ENCODE data around the gene BLVRA.
"Not testable (repeated sequence)": the region's sequence is repeated elsewhere in the genome, so short reads cannot be mapped to it uniquely, and the experiment has no call there.

Gene BLVRA, protein sequence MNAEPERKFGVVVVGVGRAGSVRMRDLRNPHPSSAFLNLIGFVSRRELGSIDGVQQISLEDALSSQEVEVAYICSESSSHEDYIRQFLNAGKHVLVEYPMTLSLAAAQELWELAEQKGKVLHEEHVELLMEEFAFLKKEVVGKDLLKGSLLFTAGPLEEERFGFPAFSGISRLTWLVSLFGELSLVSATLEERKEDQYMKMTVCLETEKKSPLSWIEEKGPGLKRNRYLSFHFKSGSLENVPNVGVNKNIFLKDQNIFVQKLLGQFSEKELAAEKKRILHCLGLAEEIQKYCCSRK

DNA sequence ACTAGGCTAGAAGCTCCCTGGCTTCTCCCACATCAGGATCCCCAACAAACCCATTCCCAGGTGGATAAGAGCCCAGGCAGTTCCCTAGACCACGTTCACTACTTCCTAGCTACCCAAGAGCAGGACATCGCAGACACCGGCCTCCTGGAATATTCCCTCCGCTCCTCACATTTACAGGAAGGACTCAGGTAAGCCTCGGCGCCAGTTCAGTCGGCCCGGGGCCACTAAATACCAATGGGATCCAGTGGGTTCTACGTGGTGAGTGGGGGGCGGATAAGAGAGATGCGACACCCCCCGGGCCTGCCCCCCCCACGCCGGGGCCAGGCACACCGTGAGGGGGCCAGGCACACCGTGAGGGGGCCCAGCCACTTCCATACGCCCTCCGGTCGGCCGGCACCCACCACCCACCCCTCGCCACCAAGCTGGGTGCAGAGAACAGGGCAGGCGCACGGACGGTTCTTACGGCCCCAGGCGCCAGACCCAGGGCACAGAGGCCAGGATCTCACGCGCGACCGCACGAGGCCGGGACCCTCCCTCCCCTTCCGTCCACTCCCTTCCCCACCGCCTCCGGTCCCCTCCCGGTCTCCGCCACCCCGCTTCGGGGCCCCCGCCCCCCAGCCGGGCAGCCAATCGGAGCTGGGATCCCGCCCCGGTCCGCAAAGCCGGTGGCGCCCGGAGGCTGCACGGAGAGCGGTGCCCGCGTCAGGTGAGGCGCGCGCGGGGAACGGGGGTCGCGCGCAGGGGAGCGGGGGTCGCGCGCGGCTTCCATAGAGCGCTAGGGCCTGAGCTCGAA lies at the start of gene BLVRA:
BLVRA (plus strand) TSS at position 652 of the 793 bp plus-strand sequence. CDS start 12,479 bp downstream, outside the sequence.
- DNase-seq: peak; percentile 69 to 77

DNA sequence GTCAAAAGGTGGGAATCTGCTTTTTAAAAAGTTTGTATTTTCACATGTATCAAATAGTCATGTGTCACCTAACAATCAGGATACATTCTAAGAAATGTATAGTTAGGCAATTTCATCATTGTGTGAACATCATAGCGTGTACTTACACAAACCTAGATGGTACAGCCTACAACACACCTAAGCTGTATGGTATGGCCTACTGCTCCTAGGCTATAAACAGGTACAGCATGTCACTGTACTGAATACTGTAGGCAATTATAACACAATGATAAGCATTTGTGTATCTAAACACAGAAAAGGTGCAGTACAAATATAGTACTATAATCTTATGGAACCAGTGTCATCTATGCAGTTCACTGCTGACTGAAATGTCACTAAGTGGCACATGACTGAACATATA lies 47.0 kb upstream of the BLVRA start:
- no peak for DNase-seq

DNA sequence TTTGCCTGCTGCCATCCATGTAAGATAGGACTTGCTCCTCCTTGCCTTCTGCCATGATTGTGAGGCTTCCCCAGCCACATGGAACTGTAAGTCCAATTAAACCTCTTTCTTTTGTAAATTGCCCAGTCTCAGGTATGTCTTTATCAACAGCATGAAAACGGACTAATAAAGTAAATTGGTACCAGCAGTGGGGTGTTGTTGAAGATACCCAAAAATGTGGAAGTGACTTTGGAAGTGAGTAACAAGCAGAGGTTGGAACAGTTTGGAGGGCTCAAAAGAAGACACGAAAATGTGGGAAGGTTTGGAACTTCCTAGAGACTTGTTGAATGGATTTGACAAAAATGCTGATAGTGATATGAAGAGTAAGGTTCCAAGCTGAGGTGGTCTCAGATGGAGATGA lies 42.5 kb upstream of the BLVRA start:
- DNase-seq: not testable (repeated sequence)

DNA sequence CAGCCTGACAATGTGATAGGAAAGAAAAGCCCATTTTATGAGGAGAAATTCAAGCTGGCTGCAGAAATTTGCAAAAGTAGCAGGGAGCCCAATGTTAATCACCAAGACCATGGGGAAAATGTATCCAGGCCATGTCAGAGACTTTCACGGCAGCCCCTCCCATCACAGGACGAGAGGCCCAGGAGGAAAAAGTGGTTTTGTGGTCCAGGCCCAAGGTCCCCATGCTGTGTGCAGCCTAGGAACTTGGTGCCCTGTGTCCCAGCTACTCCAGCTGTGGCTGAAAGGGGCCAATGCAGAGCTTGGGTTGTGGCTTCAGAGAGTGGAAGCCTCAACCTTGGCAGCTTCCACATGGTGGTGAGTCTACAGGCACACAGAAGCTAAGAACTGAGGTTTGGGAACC lies 41.9 kb upstream of the BLVRA start:
- DNase-seq: no peak

DNA sequence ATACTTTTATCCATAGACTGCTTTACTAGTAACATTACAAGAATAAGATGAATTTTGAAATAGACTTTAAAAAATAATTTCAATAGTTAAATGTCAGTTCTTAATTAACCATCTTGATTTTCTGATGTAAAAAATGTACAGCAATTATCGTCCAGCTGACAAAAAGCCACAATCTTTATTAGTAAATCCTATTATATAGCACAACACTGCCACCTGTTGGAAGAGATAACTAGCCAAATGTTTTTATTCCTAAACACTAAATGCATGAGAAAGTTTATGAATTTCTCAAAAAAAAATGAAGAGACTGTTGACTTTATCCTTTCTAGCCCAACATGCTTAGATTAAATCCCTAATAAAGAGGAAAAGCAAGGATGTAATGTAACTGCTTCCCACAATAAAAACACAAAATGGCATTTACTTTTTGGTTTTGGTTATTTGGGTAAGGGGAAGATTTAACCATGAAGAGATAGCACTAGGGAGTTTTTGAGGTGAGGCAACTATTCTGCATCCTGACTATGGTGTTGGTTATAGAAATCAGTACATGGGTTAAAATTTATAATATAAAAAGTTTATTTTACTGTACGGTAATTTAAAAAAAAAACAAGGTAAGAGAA lies 37.2 kb upstream of the BLVRA start:
- DNase-seq: no peak

DNA sequence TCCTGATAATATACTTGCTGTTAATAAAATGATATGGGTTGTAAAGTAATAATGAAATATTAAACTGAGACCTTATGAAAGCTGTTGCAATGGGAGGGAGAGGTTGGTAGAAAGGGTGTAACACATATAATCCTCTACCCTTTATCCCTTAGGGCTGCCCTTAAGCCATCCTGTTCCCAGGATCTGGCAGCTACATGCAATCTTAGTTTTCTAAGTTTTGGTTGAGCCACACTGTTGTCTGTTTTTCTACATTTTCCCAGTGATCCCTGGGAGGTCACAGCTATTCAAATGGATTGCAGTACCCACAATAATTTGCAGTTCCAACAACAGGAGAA lies 35.5 kb upstream of the BLVRA start:
- DNase-seq: no peak

DNA sequence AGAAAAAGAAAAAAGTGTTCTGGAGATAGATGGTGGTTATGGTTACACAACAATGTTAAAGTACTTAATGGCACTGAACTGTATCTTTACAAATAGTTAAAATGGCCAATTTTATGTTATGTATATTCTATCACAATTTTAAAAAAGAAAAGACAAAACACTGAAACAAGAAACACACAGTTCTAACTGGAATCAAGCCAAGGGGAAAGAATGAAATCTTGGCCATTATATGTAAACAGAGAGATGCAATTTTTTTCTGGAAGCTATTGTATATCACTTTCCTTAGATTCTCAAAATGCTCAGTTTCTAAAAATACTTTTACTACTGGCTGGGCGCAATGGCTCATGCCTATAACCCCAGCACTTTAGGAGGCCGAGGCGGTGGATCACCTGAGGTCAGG lies 33.2 kb upstream of the BLVRA start:
- DNase-seq: no peak

DNA sequence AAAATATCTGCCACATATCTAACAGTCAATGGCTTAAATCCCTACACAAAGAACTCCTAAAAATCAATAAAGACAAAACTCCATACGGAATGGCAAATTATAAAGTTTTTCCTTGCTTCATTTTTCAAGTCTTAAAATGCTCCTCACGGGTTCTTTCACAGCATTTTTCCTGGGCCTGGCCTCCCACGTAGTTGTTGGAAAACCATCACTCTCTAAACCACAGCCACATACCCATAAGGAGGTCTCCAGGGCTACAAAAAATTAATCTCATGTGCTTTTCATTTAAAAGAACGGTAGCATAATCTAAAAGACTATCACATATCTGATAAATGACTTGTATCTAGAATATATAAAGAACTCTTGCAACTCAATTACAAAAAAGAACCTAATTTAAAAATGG lies 32.0 kb upstream of the BLVRA start:
- no peak for DNase-seq

DNA sequence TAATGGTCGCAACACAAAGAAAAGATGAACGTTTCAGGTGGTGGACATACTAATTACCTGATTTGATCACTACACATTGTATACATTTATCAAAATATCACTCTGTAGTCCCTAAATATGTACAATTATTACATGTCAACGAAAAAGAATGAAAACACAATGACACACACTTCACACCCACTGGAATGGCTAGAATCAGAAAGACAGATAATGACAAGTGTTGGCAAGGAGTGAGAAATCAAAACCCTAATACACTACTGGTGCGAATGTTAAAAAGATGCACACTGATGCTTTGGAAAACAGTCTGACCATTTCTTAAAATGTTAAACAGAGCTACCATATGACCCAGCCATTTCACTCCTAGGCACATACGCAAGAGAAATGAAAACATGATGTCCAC lies 31.5 kb upstream of the BLVRA start:
- DNase-seq: no peak

DNA sequence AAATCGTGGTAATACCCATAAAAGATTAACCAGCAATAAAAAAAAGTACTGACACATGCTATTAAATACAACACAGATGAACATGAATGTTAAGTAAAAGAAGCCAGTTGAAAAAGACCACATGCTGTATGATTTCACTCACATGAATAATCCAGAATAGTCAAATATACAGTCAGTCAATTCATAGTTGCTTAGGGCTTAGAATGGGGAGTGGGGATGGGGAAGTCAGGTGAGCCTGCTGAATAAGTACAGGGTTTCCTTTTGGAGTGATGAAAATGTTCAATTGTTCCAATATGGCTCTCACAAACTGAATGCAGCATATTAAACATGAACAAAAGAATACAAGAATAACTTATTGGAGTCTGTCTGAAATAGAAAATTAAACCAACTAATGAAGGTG lies 31.0 kb upstream of the BLVRA start:
- no peak for DNase-seq

DNA sequence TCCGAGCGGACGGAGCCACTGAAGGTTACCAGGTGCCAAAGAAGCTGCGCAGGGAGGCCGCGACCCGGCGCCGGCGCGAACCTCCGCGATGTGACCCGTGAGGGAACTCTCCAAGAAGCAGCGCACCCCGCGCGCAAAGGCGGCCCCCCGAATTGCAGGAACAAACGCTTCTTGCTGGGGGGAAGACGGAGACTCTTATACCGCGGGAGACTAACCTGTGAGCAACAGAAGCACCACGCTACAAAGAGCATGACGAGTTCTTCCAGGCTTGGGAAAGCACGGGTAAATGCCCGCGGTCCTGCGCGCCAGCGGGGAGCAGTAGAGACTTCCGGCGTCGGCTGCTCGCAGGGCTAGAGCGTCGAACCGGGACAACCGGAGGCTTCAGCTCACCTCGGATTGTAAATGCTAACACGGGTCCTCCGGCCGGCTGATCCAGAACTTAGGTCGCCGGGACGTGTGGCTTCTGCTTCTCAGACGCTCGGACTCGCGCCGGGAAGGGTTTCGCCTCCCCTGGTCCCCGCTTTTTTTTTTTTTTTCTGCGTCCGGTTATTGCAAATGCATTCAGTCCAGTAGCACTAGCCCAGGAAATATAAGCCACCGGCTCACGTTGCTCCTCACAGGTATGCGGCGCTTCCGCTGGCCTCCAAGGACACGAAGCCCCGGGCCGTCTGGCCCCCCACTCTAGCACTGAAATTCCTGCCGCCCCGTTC lies 29.1 kb upstream of the BLVRA start, which contains the start of gene COA1:
COA1 (minus strand) TSS at position 310 of the 710 bp plus-strand sequence. CDS start 80,909 bp downstream, outside the sequence.
- peak; percentile 88 to 91 for DNase-seq

DNA sequence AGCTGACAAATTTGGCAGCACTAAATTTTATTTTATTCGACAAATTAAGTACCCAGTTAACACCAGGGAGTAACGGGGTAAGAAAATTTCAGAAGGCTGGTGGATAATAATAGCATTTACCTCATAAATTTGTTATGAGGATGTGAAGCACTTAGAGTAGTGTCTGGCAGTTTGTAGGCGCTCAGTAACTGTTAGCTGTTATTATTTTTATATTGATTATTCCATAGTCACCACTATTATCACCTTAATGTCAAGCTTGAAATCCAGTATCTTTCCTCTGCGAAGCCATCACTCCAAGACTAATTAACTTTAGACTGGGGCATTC lies 28.6 kb upstream of the BLVRA start:
- no peak for DNase-seq

DNA sequence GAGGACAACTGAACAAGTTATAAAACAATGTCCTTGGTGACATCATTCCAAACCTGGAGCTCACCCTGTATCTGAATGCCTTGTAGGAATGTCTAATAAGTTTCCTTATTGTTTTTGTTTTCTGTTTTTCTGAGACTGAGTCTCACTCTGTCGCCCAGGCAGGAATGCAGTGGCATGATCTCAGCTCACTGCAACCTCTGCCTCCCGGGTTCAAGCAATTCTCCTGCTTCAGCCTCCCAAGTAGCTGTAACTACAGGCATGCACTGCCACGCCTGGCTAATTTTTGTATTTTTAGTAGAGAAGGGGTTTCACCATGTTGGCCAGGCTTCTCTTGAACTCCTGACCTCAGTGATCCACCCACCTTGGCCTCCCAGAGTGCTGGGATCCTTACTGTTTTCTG lies 27.0 kb upstream of the BLVRA start:
- not testable (repeated sequence) for DNase-seq

DNA sequence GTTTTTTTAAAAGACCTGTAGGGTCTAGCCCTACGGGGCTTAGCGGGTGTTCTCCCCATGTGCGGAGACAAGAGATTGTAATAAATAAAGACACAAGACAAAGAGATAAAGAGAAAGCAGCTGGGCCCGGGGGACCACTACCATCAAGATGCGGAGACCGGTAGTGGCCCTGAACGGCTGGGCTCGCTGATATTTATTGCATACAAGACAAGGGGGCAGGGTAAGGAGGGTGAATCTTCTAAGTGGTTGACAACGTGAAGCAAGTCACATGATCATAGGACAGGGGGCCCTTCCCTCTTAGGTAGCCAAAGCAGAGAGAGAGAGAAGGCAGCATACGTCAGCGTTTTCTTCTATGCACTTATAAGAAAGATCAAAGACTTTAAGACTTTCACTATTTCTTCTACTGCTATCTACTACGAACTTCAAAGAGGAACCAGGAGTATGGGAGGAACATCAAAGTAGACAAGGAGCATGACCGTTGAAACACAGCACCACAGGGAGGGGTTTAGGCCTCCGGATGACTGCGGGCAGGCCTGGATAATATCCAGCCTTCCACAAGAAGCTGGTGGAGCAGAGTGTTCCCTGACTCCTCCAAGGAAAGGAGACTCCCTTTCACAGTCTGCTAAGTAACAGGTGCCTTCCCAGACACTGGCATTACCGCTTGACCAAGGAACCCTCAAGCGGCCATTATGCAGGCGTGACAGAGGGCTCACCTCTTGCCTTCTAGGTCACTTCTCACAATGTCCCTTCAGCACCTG lies 23.7 kb upstream of the BLVRA start:
- DNase-seq: not testable (repeated sequence)

DNA sequence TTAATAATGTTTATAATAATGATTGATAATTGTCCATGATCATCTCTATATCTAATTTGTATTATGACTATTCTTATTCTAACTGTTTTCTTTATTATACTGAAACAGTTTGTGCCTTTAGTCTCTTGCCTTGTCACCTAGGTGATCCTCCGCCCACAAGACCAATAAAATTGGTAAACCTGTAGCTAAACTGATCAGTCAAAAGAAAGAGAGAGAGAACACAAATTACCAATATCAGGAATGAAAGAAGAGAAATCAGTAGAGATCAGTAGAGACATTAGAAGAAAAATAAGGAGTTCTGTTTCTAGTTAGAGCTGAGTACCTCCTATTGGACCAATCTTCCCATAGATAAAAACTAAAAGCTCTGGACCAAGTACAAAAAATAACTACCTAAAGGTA lies 23.1 kb upstream of the BLVRA start:
- no peak for DNase-seq

DNA sequence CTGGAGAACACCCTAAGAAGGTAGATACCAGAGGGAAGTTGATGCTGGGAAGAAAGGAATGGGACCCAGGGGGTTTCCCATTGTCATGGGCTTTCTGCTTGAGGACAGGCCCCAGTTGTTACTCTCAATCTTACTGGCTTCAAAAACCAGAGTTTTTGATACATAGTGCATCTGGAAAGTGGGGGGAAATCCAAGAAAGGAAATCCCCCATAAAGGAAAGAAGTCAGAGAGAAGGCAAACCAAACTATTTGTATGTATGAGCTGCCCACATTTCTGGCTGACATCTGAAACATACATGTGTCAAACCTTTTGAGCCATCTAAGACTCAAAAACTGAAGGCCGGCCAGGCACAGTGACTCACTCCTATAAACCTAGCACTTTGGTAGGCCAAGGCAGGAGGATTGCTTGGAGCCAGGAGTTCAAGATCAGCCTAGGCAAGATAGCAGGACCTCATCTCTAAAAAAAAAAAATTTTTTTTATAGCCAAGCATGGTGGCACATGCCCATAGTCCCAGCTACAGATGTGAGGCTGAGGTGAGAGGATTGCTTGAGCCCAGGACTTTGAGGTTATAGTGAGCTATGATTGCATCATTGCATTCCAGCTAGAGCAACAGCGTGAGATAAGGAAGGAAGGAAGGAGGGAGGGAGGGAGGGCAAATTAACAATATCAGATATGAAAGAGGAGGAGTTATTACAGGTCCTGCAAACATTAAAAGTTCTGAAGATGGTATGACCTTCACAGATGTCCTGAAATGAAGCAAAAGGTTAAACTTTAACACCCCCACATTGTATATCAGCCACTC lies 22.5 kb upstream of the BLVRA start:
- DNase-seq: peak; percentile 59 to 60

DNA sequence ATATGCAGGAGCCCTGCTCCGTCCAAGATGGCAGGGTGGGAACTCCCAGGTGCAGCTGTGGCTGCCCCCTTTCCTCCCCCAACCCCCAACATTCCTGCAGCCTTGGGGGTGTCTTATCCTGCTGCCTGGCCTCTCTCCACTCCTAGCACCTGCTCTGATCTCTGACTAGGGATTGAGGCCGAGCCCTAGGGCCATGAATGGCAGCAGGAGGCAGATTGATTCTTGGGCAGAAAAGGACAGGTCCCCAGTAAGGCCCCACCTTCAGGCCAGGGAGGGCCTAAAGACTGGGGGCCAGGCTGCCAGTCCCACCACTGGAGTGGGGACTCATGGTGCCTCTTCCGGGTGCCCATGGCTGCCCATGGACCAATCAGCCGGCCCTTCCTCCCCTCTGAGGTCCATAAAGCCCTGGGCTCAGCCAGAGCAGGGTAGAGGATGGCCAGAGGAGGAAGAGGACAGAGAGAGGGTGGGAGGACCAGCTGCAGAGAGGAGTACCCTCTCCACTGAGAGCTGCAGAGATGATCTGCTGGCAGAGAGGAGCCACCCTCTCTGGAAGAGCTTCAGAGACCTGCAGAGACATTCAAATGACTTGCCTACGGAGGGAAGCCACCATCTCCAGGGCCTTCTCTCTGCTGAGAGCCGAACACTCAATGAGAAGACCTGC lies 20.9 kb upstream of the BLVRA start:
- no peak for DNase-seq

DNA sequence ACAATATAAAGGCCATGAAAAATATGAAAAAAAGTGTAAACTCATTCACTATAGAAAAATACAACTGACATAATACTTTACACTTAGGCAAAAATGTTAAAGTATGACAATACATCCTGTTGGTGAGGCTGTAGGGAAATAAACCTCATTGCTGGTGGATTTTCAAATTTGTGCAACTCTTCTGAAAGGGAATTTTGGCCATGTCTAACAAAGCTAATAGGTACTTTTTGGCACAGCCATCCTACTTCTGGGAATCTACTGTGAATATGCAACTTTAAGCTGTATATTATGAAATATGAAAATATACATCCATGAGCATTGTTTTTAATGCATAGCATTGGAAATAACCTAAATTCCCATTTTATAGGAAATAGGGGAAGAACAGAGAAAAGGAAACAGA lies 15.8 kb upstream of the BLVRA start:
- no peak for DNase-seq

DNA sequence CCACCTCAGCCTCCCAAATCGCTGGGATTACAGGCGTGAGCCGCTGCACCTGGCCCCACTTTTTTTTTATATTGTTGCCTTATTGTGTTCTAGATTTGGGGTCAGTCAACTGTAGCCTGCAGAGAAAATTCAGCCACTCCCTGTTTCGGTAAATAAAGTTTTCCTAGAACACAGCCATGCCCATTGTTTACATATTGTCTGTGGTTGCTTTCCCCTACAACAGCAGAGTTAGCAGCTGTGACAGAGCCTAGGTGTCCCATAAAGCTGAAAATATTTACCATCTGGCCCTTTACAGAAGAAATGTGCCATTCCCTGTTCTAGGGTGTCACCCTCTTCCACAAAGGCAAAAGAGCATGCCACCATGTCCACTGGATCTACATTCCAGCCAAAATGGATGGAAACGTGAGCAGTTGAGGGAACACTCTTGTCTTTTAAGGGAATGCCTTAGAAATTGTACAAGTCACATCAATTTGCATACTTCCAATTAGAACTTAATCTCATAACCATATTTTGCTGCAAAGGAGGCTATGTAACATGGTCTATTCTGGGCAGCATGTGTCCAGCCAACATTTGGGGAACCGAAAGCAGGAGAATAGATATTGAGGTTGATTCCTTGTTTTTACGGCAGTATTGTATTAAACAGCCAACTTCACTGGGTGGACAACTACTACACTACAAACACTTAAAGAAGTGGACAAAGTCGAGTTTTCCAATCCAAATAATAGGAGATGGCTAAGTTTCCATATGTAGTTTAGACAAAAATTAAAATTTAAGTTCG lies 11.0 kb upstream of the BLVRA start:
- DNase-seq: no peak

DNA sequence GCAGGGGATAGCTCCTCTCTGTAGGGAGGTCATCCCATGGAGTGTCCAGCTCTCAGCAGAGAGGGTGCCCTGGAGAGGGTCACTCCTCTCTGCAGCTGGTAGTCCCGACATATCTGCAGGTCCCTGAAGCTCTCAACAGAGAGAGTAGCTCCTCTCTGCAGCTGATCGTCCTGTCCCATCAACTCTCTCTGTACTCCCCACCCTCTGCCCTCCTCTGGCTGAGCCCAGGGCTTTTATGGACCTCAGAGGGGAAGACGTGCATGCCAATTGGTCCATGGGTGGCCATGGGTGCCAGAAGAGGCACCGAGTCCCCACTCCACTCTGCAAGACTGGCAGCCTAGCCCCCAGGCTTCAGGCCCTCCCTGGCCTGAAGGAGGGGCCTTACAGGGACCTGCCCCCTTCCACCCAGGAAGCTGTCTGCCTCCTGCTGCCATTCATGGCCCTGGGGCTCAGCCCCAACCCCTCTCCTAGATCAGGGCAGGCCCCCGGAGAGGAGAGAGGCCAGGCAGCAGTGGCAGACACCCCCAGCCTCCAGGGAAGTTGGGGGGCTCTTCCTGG lies 9.0 kb upstream of the BLVRA start:
- DNase-seq: no peak

Measured in activated T-cell treated with anti-CD3 and anti-CD28 coated beads, Interleukin-2, amount 50 U/mL, for 48 hours (primary cell).